Keratinocyte (primary cell): ENCODE measurements around the gene CCNK.

Experiments used
- CTCF ChIP-seq, 3 experiments: IDR thresholded peaks in 1 of 3; conservative IDR thresholded peaks in 1 of 3; optimal IDR thresholded peaks in 1 of 3; 2 replicates in 2 of 3; 3 replicates in 1 of 3; pipeline versions ENCODE3 to v1.5.1; 2011; ENCODE audit warnings: low read length in 3 of 3, mild to moderate bottlenecking in 3 of 3, moderate library complexity in 2 of 3, control low read depth in 1 of 3, inconsistent platforms in 1 of 3; ENCODE audit not compliant: insufficient read depth in 2 of 3; ENCODE audit errors: extremely low read depth in 1 of 3
- EZH2 ChIP-seq: IDR thresholded peaks from one replicate; pipeline ENCODE4 v1.6.1; 2012; ENCODE audit warnings: inconsistent platforms, mild to moderate bottlenecking, low read length, moderate library complexity

- TF ChIP-seq CTCF (optimal IDR thresholded peaks at IDR 0.05 in 1 of 3, IDR thresholded peaks at IDR 0.05 in 1 of 3, conservative IDR thresholded peaks at IDR 0.05 in 1 of 3; ENCODE audit: extremely low read depth in 1 of 3, insufficient read depth in 2 of 3, low read length in 3 of 3): no peak
- TF ChIP-seq EZH2: no peak
Observed at GRCh38 chr14:99548871-99549515, 67.8 kb downstream of the CCNK start.
